Osteoblast (primary cell): Measurements from ENCODE around the gene ERG. TPM values are rescaled to one million over a fixed set of nuclear protein-coding genes. Genes with fewer than 3 reads are reported as not detected.

Experiments used
- DNase-seq: peaks from one replicate; pipeline ENCODE4 v3.0.0; 2011; ENCODE audit warnings: low spot score, mixed read lengths; ENCODE audit not compliant: insufficient read length; ENCODE audit errors: missing footprints
- H2AFZ ChIP-seq: 2 replicates; pipeline ENCODE4 v1.6.0; 2011; ENCODE audit warnings: mild to moderate bottlenecking, low read length
- H3K27ac ChIP-seq: 2 replicates; pipeline ENCODE4 v1.5.1; 2011; ENCODE audit warnings: mild to moderate bottlenecking, low read depth, low read length, moderate library complexity
- H3K27me3 ChIP-seq: 2 replicates; pipeline ENCODE4 v1.6.0; 2012; ENCODE audit warnings: mild to moderate bottlenecking, control low read depth, inconsistent platforms, low read length, moderate library complexity; ENCODE audit not compliant: insufficient read depth
- H3K36me3 ChIP-seq: 2 replicates; pipeline ENCODE4 v1.5.1; 2011; ENCODE audit warnings: mild to moderate bottlenecking, low read length, control low read depth, moderate library complexity; ENCODE audit not compliant: insufficient read depth
- H3K4me1 ChIP-seq: 2 replicates; pipeline ENCODE4 v1.5.1; 2011; ENCODE audit warnings: mild to moderate bottlenecking, low read length, control low read depth, moderate library complexity; ENCODE audit not compliant: insufficient read depth
- H3K4me2 ChIP-seq: 2 replicates; pipeline ENCODE4 v1.6.0; 2011; ENCODE audit warnings: mild to moderate bottlenecking, low read length; ENCODE audit not compliant: insufficient read depth
- H3K4me3 ChIP-seq: fragments of 200-600 bp; sonication (generic); 3 replicates; pipeline ENCODE4 v1.5.1; 2012; ENCODE audit warnings: mild to moderate bottlenecking, low read length, inconsistent platforms; ENCODE audit not compliant: insufficient read depth
- H3K79me2 ChIP-seq: 2 replicates; pipeline ENCODE4 v1.6.0; 2012; ENCODE audit warnings: mild to moderate bottlenecking, low read length, control low read depth, inconsistent platforms; ENCODE audit not compliant: insufficient read depth
- H3K9me3 ChIP-seq: 2 replicates; pipeline ENCODE4 v1.5.1; 2011; ENCODE audit warnings: low read depth, low read length, control low read depth
- H4K20me1 ChIP-seq: 2 replicates; pipeline ENCODE4 v1.6.0; 2012; ENCODE audit warnings: mild to moderate bottlenecking, low read length, control low read depth; ENCODE audit not compliant: insufficient read depth
- CTCF ChIP-seq: IDR thresholded peaks from 2 replicates; pipeline ENCODE4 v1.5.1; 2011; ENCODE audit warnings: mild to moderate bottlenecking, low read depth, low read length, moderate library complexity; ENCODE audit errors: extremely low read depth
- total RNA-seq: library from RNA; depleted of rRNA; stranded (reverse); fragments of >200 nt; gene quantifications from 2 replicates; pipeline ENCODE4 v1.2.3, GENCODE V29; 2012

The ERG gene
- total RNA-seq, 1 donor, result 1.1 TPM

DNA sequence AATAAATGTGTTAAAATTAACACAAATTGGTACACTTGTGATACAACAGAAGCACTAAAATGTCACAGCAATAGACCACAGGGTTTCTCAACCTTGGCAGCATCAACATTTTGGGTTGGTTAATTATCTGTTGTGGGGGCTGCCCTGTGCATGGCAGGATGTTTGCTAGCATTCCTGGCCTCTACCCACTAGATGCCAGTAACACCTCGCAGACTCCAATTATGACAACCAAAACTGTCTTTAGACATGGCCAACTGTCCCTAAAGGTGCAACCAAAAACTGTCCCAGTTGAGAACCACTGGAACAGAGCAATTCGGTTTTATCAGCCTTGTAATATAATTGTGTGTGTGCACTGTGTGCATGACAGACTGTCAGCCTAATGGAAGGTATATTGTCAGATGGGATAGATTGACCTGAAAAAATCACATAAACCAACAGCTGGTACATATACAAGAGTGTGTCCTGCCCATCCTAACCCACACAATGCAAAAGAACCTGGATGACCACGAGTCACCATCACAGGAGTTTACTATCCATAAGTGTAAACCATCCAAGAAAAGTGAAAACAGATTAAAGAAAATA is 13.5 kb upstream of the ERG start:
- no peaks in the 10 kb centered on the region for H3K4me1 ChIP-seq
- H4K20me1 ChIP-seq, result no peaks in the 10 kb centered on the region
- no peaks in the 10 kb centered on the region for H3K9me3 ChIP-seq
- H3K4me2 ChIP-seq, result no peak overlapping the region
- H3K79me2 ChIP-seq, result no peaks in the 10 kb centered on the region
- no peak overlapping the region for H3K27ac ChIP-seq
- no peak for DNase-seq
- peak; percentile 31 for TF ChIP-seq CTCF
- H3K27me3 ChIP-seq, result peaks cover 14% of the 10 kb centered on the region
- H2AFZ ChIP-seq, result no peak overlapping the region
- no peaks in the 10 kb centered on the region for H3K36me3 ChIP-seq
- H3K4me3 ChIP-seq, result no peak overlapping the region

- Histone ChIP-seq H3K36me3 (no peaks in the 10 kb centered on the region), H3K9me3 (no peaks in the 10 kb centered on the region), H2AFZ (no peak overlapping the region), H3K79me2 (no peaks in the 10 kb centered on the region), H4K20me1 (no peaks in the 10 kb centered on the region), H3K4me2 (no peak overlapping the region), H3K4me3 (no peak overlapping the region), H3K27me3 (peaks cover 14% of the 10 kb centered on the region), H3K4me1 (no peaks in the 10 kb centered on the region), H3K27ac (no peak overlapping the region)
- no peak for DNase-seq
- TF ChIP-seq CTCF, result no peak
These were observed 12.9 kb upstream of the ERG start for GRCh38 chr21:38511198-38511597.

- DNase-seq, result no peak
- no peaks in the 10 kb centered on the region for H3K36me3 ChIP-seq
- no peak for TF ChIP-seq CTCF
- H2AFZ ChIP-seq, result no peak overlapping the region
- peaks cover 7% of the 10 kb centered on the region for H3K27me3 ChIP-seq
- no peaks in the 10 kb centered on the region for H3K9me3 ChIP-seq
- H3K4me3 ChIP-seq, result no peak overlapping the region
- H3K79me2 ChIP-seq, result no peaks in the 10 kb centered on the region
- no peak overlapping the region for H3K27ac ChIP-seq
- H4K20me1 ChIP-seq, result no peaks in the 10 kb centered on the region
- no peak overlapping the region for H3K4me2 ChIP-seq
- peaks cover 8% of the 10 kb centered on the region for H3K4me1 ChIP-seq
These were observed 9.2 kb upstream of the ERG start for GRCh38 chr21:38507374-38507942.

- H3K4me2 ChIP-seq, result no peak overlapping the region
- H4K20me1 ChIP-seq, result no peaks in the 10 kb centered on the region
- H3K36me3 ChIP-seq, result no peaks in the 10 kb centered on the region
- no peaks in the 10 kb centered on the region for H3K9me3 ChIP-seq
- no peaks in the 10 kb centered on the region for H3K79me2 ChIP-seq
- peaks cover 7% of the 10 kb centered on the region for H3K27me3 ChIP-seq
- H3K4me1 ChIP-seq, result peaks cover 8% of the 10 kb centered on the region
- H3K4me3 ChIP-seq, result no peak overlapping the region
- DNase-seq, result no peak
- H3K27ac ChIP-seq, result no peak overlapping the region
- no peak for TF ChIP-seq CTCF
- no peak overlapping the region for H2AFZ ChIP-seq
These were observed 8.5 kb upstream of the ERG start for GRCh38 chr21:38506661-38507281.
